AG09309 (cell line): ENCODE results near the gene CFAP97D1.

Experiments
- DNase-seq: peaks from one replicate; pipeline ENCODE4 v3.0.0-alpha.2; 2010; ENCODE audit warnings: low read depth
- H3K4me3 ChIP-seq: 2 replicates; pipeline ENCODE4 v1.5.1; 2011; ENCODE audit warnings: mild to moderate bottlenecking, low read depth, low read length, moderate library complexity; ENCODE audit not compliant: control insufficient read depth
- TF ChIP-seq, protein P1 (sequence below): IDR thresholded peaks from 2 replicates; pipeline ENCODE4 v1.5.1; 2011; ENCODE audit warnings: mild to moderate bottlenecking, low read depth, low read length, inconsistent platforms; ENCODE audit not compliant: insufficient read depth, control insufficient read depth; ENCODE audit errors: missing control alignments

CFAP97D1 gene

DNA sequence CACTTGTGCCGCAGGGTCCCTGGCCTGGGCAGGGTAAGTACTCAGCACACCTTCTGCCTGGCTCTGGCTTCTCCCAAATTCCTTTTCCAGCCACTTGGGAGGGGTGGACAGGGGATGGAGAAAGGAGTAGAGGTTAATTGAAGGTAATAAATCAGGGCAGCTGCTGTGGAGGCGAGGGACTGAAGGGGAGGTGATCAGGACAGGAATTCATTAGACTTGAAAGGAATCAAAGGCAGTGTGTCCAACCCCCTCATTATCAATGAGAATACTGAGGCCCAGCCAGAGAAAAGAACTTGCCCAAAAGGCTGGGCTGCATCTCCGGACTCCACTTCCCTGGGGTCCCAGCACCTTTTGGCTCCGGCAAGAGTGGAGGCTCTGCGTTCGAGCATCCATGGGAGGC is 24.0 kb upstream of the CFAP97D1 start:
- TF ChIP-seq, protein P1, sequence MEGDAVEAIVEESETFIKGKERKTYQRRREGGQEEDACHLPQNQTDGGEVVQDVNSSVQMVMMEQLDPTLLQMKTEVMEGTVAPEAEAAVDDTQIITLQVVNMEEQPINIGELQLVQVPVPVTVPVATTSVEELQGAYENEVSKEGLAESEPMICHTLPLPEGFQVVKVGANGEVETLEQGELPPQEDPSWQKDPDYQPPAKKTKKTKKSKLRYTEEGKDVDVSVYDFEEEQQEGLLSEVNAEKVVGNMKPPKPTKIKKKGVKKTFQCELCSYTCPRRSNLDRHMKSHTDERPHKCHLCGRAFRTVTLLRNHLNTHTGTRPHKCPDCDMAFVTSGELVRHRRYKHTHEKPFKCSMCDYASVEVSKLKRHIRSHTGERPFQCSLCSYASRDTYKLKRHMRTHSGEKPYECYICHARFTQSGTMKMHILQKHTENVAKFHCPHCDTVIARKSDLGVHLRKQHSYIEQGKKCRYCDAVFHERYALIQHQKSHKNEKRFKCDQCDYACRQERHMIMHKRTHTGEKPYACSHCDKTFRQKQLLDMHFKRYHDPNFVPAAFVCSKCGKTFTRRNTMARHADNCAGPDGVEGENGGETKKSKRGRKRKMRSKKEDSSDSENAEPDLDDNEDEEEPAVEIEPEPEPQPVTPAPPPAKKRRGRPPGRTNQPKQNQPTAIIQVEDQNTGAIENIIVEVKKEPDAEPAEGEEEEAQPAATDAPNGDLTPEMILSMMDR, result no peak
- no peak overlapping the region for H3K4me3 ChIP-seq
- DNase-seq, result no peak

DNA sequence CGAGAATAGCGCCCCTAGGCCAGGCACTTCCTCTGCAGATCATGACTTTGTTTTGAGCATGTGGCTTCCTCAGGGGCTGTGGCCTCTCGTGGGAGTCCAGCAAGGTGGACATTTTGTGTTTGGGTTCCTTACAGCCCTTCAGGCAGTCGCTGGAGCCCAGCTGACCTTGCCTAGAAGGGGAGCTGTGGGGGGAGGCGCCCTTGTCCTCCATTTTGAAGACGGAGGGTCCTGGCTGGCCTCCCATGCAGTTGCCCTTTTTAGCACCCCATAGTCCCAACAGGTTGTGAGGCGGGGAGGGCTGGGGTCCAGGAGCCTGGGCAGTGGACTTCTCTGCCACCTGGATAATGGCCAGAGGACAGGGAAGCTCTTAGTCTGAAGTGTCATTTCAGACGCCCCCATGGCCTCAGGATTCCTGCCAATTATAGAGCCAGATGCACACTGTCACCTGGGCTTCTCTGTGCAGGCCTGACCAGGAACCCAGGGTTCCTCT is 23.0 kb upstream of the CFAP97D1 start:
- TF ChIP-seq, protein P1, result no peak
- H3K4me3 ChIP-seq, result no peak overlapping the region
- no peak for DNase-seq

DNA sequence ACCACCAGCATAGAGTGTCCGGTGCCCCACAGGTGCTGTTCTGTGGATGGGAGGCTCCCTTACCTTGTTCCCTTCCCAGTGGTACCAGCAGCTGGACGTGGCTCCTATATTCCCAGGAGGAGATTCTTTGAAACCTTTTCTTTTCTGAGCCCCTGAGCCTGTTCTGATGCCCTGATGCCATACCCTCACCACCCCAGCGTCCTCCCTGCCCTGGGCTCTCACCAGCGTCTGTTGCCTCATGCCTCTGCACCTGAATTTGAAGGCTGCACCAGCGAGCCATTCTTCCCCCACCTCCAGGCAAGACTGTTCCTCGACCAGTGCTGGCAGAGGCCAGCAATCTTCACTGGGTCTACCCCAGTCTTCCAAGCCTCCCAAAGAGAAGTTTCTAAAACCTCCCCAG is 22.1 kb upstream of the CFAP97D1 start:
- no peak overlapping the region for H3K4me3 ChIP-seq
- DNase-seq, result no peak
- TF ChIP-seq, protein P1, result no peak

DNA sequence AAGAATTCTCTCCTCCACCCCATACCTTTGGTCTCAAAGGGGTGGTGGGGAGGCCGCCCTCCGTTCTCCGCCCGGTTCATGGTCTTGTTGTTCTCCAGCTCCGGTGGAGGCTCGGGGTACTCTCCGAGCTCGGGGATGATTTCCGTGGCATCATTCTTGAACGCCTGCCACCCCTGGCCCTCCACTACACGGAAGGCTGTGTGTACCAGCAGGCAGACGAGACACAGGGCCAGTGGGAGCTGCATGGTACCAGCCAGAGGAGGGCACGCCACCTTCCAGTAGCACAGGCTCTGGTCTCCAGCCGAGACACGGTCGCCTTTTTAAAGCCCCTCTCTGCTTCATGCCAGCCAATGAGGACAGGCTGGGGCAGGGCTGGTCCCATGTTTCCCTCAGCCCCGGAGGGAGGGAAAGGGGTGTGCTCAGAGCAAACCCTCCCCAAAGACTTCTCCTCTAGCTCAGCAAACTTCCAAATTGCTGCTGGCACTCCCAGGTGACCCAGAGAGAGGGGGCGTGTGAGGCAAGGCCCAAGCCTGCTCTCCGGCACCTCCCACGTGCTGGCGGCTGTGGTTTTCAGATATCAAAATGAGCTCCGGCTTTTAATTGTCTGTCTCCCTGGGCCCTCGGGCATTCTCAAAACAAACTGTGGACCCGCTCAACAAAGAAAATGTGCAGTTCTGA is 21.6 kb upstream of the CFAP97D1 start, which contains the start of gene SOST:
SOST (minus strand) TSS at position 295 of the 678 bp plus-strand sequence; CDS start at position 245, 50 bp downstream.
- no peak within 1 kb of the TSS for H3K4me3 ChIP-seq
- TF ChIP-seq, protein P1, result no peak
- no peak for DNase-seq

DNA sequence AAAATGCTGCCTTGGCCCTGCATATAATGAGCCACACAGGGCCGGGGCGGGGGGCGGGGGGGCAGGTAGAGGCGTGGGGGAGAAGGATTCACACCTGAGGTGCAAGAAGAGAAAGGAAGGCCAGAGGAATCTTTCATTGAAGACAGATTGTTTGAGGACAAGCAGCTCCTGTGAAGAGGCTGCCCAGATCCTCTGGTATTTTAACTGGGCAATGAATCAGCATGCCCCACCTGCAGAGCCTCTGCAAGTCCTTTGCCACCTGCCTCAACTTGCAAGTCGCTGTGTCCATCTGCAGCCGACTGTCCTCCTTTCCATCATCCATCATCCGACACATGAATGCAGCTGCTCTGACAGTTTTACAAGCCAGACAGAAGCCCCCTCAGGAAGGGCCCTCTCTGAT is 20.4 kb upstream of the CFAP97D1 start:
- H3K4me3 ChIP-seq, result no peak overlapping the region
- DNase-seq, result no peak
- TF ChIP-seq, protein P1, result no peak

DNA sequence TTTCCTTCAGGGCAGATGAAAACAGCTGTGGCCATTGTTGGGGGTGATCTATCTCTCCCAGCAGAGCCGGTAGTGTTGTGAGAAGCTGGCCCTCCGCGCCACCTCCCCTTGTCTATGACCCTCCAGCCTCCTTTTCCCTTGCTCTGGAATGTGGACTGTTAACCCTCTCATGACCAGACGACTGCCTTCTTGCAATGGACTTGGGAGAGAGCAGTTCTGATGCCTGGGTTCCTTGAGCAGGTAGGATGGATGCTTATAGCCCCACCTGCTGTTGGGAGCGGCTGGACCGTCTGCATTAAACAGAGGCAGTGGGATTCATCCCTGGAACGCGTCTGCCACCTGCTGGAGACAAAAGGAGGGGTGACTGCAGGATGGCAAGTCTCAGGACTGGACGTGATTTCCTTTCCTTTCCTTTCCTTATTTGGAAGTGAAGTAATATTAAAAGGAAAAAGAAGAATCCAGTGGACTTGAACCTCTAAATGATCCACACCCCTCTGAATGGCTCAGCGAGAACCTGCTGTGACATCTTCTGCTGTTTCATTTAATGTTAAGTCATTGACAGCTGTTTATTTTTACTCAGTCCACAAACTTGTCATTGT is 19.9 kb upstream of the CFAP97D1 start:
- TF ChIP-seq, protein P1, result peak; percentile 100
- peak; percentile 64 for DNase-seq
- H3K4me3 ChIP-seq, result no peak overlapping the region
